ENCODE measurements around the gene GLTPD2.

GLTPD2 gene

GRCh38 chr17:4786106-4786511, 2.7 kb upstream of the GLTPD2 start, which contains the start of gene VMO1:
VMO1 (minus strand) TSS chr17:4786364; CDS start chr17:4786352, 12 bp downstream.
- TF ChIP-seq MYC (IDR thresholded peaks at IDR 0.05; ENCODE audit: low read depth, low read length) (no peak), POLR2A (IDR thresholded peaks at IDR 0.05; ENCODE audit: extremely low read depth, insufficient read length) (no peak), MAX (IDR thresholded peaks at IDR 0.05; ENCODE audit: low read depth, low read length) (no peak), CTCF (IDR thresholded peaks at IDR 0.05; ENCODE audit: low read depth, low read length) (no peak)
- DNase-seq (ENCODE audit: low read depth): no peak
- no peak within 1 kb of the TSS for H3K4me3 ChIP-seq (ENCODE audit: low read depth, low read length)

GRCh38 chr17:4786516-4786915, 2.2 kb upstream of the GLTPD2 start:
- TF ChIP-seq POLR2A (IDR thresholded peaks at IDR 0.05; ENCODE audit: extremely low read depth, insufficient read length) (no peak), MAX (IDR thresholded peaks at IDR 0.05; ENCODE audit: low read depth, low read length) (no peak), CTCF (IDR thresholded peaks at IDR 0.05; ENCODE audit: low read depth, low read length) (no peak), MYC (IDR thresholded peaks at IDR 0.05; ENCODE audit: low read depth, low read length) (no peak)
- no peak for DNase-seq (ENCODE audit: low read depth)
- H3K4me3 ChIP-seq (ENCODE audit: low read depth, low read length): no peak overlapping the region

- H3K4me3 ChIP-seq (ENCODE audit: low read depth, low read length): no peak overlapping the region
- TF ChIP-seq MYC (IDR thresholded peaks at IDR 0.05; ENCODE audit: low read depth, low read length) (no peak), CTCF (IDR thresholded peaks at IDR 0.05; ENCODE audit: low read depth, low read length) (no peak), POLR2A (IDR thresholded peaks at IDR 0.05; ENCODE audit: extremely low read depth, insufficient read length) (no peak), MAX (IDR thresholded peaks at IDR 0.05; ENCODE audit: low read depth, low read length) (no peak)
- no peak for DNase-seq (ENCODE audit: low read depth)
Observed at GRCh38 chr17:4788159-4788806, 481 bp upstream of the GLTPD2 start.

GRCh38 chr17:4789701-4789950, 862 bp downstream of the GLTPD2 start:
- H3K4me3 ChIP-seq (ENCODE audit: low read depth, low read length): peak overlapping the region; percentile 46

GRCh38 chr17:4789951-4790704, 1.4 kb downstream of the GLTPD2 start:
- peak; percentile 86 for DNase-seq (ENCODE audit: low read depth)
- peak; percentile 30 for TF ChIP-seq CTCF (IDR thresholded peaks at IDR 0.05; ENCODE audit: low read depth, low read length)
- TF ChIP-seq MYC (IDR thresholded peaks at IDR 0.05; ENCODE audit: low read depth, low read length): peak; percentile 67
- TF ChIP-seq MAX (IDR thresholded peaks at IDR 0.05; ENCODE audit: low read depth, low read length): peak; percentile 49; the same call in 1 of the 2 replicates
- TF ChIP-seq POLR2A (IDR thresholded peaks at IDR 0.05; ENCODE audit: extremely low read depth, insufficient read length): peak; percentile 35
- H3K4me3 ChIP-seq (ENCODE audit: low read depth, low read length): peak overlapping the region; percentile 50

More at GRCh38 chr17:4789701-4789950, 862 bp downstream of the GLTPD2 start:
- TF ChIP-seq CTCF (IDR thresholded peaks at IDR 0.05; ENCODE audit: low read depth, low read length) (no peak), POLR2A (IDR thresholded peaks at IDR 0.05; ENCODE audit: extremely low read depth, insufficient read length) (no peak), MAX (IDR thresholded peaks at IDR 0.05; ENCODE audit: low read depth, low read length) (no peak), MYC (IDR thresholded peaks at IDR 0.05; ENCODE audit: low read depth, low read length) (no peak)
- no peak for DNase-seq (ENCODE audit: low read depth)

Measured in NB4 (cell line).